ENCODE data around the gene OR2S2.

DNA sequence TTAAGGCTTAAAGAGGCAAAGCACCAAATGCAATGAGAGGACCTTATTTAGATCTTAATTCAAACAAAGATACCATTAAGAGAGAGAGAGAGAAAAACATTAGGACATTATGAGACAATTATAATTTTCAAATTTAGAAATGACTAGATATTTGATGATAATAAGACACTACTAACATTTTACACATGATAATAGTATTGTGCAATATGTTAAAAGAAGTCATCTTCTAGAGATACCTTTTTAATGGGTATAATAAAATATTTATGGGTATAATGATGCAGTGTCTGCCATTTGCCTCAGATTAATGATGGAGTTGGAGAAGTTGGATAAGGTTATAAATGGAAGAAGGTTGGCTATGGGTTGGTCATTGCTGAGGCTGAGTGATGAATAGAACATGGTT lies 27.4 kb downstream of the OR2S2 start:
- TF ChIP-seq CTCF (IDR thresholded peaks at IDR 0.05): no peak
- TF ChIP-seq POLR2A (IDR thresholded peaks at IDR 0.05): no peak

All from upper lobe of left lung (tissue), 4 donors.